ENCODE results near the gene RAB25. TPM values are rescaled to one million over a fixed set of nuclear protein-coding genes. Genes with fewer than 3 reads are reported as not detected.

Gene RAB25
- total RNA-seq, result 71.1 and 77.9 TPM in 2 replicates
- 91.6 and 106 TPM in 2 replicates for polyA plus RNA-seq

GRCh38 chr1:156060937-156061636 lies at the start of gene RAB25:
TSS of gene RAB25 (plus strand) at chr1:156061160. CDS start at chr1:156061401, 241 bp downstream.
- Histone ChIP-seq H3K4me1 (ENCODE audit: insufficient read depth) (peaks cover 9% of the 10 kb centered on the region), H3K4me2 (peak within 1 kb of the TSS; percentile 79), H3K9me3 (ENCODE audit: low read depth) (no peaks in the 10 kb centered on the region), H4K20me1 (ENCODE audit: insufficient read depth, poor library complexity, severe bottlenecking) (peaks cover 6% of the 10 kb centered on the region), H3K79me2 (peaks cover 49% of the 10 kb centered on the region), H2AFZ (peak within 1 kb of the TSS; percentile 11), H3K27me3 (no peaks in the 10 kb centered on the region), H3K36me3 (replicated peaks; ENCODE audit: insufficient read depth, low read depth) (no peaks in the 10 kb centered on the region), H3K27ac (peak within 1 kb of the TSS; percentile 90), H3K4me3 (peak within 1 kb of the TSS; percentile 51), H3K9me2 (replicated peaks; ENCODE audit: insufficient read depth) (no peaks in the 10 kb centered on the region)
- TF ChIP-seq EZH2 (IDR thresholded peaks at IDR 0.05; ENCODE audit: borderline replicate concordance) (no peak), EZH2phosphoT487 (IDR thresholded peaks at IDR 0.05; ENCODE audit: low read depth, severe bottlenecking, unreplicated experiment) (no peak), CTCF (IDR thresholded peaks at IDR 0.05; ENCODE audit: poor library complexity) (no peak)
- 24% methylated on average over 11 of the region's 11 CpGs for WGBS (ENCODE audit: low lambda C conversion rate, missing lambda C conversion rate)
- peak; percentile 92 for DNase-seq (ENCODE audit: low spot score)

- Histone ChIP-seq H3K9me3 (ENCODE audit: low read depth) (no peaks in the 10 kb centered on the region), H3K9me2 (replicated peaks; ENCODE audit: insufficient read depth) (no peaks in the 10 kb centered on the region), H3K4me3 (no peak overlapping the region), H4K20me1 (ENCODE audit: insufficient read depth, poor library complexity, severe bottlenecking) (no peaks in the 10 kb centered on the region), H2AFZ (no peak overlapping the region), H3K4me1 (ENCODE audit: insufficient read depth) (no peaks in the 10 kb centered on the region), H3K36me3 (replicated peaks; ENCODE audit: insufficient read depth, low read depth) (peaks cover 7% of the 10 kb centered on the region), H3K4me2 (no peak overlapping the region), H3K27ac (no peak overlapping the region), H3K79me2 (peaks cover 16% of the 10 kb centered on the region), H3K27me3 (no peaks in the 10 kb centered on the region)
- TF ChIP-seq EZH2 (IDR thresholded peaks at IDR 0.05; ENCODE audit: borderline replicate concordance) (no peak), EZH2phosphoT487 (IDR thresholded peaks at IDR 0.05; ENCODE audit: low read depth, severe bottlenecking, unreplicated experiment) (no peak), CTCF (IDR thresholded peaks at IDR 0.05; ENCODE audit: poor library complexity) (no peak)
- 90% methylated on average over 4 of the region's 4 CpGs for WGBS (ENCODE audit: low lambda C conversion rate, missing lambda C conversion rate)
- no peak for DNase-seq (ENCODE audit: low spot score)
These were observed 48.7 kb upstream of the RAB25 start for GRCh38 chr1:156012051-156012817.

- WGBS (ENCODE audit: low lambda C conversion rate, missing lambda C conversion rate), result 92% methylated on average over 7 of the region's 7 CpGs
- no peaks in the 10 kb centered on the region for H3K9me3 ChIP-seq (ENCODE audit: low read depth)
- DNase-seq (ENCODE audit: low spot score), result no peak
- no peak overlapping the region for H3K4me3 ChIP-seq
- peaks cover 7% of the 10 kb centered on the region for H3K36me3 ChIP-seq (replicated peaks; ENCODE audit: insufficient read depth, low read depth)
- no peaks in the 10 kb centered on the region for H4K20me1 ChIP-seq (ENCODE audit: insufficient read depth, poor library complexity, severe bottlenecking)
- no peaks in the 10 kb centered on the region for H3K9me2 ChIP-seq (replicated peaks; ENCODE audit: insufficient read depth)
- peaks cover 8% of the 10 kb centered on the region for H3K4me1 ChIP-seq (ENCODE audit: insufficient read depth)
- no peak overlapping the region for H2AFZ ChIP-seq
- TF ChIP-seq EZH2phosphoT487 (IDR thresholded peaks at IDR 0.05; ENCODE audit: low read depth, severe bottlenecking, unreplicated experiment), result no peak
- TF ChIP-seq CTCF (IDR thresholded peaks at IDR 0.05; ENCODE audit: poor library complexity), result no peak
- no peak for TF ChIP-seq EZH2 (IDR thresholded peaks at IDR 0.05; ENCODE audit: borderline replicate concordance)
- no peaks in the 10 kb centered on the region for H3K27me3 ChIP-seq
- H3K27ac ChIP-seq, result no peak overlapping the region
- H3K4me2 ChIP-seq, result no peak overlapping the region
- peaks cover 40% of the 10 kb centered on the region for H3K79me2 ChIP-seq
These were observed 46.1 kb upstream of the RAB25 start for GRCh38 chr1:156014829-156015228.
